Nephron (organoid): ENCODE results near the gene TMCO5A.
"Not testable (repeated sequence)": the region's sequence is repeated elsewhere in the genome, so short reads cannot be mapped to it uniquely, and the experiment has no call there.

Experiments used
- H3K27ac Mint-ChIP-seq, 3 experiments: 2 replicates each; pipeline ENCODE4 v1.8.0; 2020; ENCODE audit warnings: mixed read lengths in 3 of 3, mild to moderate bottlenecking in 2 of 3, moderate library complexity in 1 of 3
- H3K27me3 Mint-ChIP-seq: 2 replicates; pipeline ENCODE4 v1.8.0; 2021; ENCODE audit warnings: low read depth, mild to moderate bottlenecking, moderate library complexity, mixed read lengths
- H3K36me3 Mint-ChIP-seq: 2 replicates; pipeline ENCODE4 v1.8.0; 2020; ENCODE audit warnings: low read depth, mixed read lengths
- H3K4me1 Mint-ChIP-seq: 2 replicates; pipeline ENCODE4 v1.8.0; 2020; ENCODE audit warnings: mixed read lengths
- H3K4me3 Mint-ChIP-seq, 3 experiments: 2 replicates each; pipeline ENCODE4 v1.8.0; 2020; ENCODE audit warnings: mild to moderate bottlenecking in 3 of 3, mixed read lengths in 3 of 3, moderate library complexity in 2 of 3
- H3K9me3 Mint-ChIP-seq: 2 replicates; pipeline ENCODE4 v1.8.0; 2020; ENCODE audit warnings: mixed read lengths
- CTCF ChIP-seq, 3 experiments: fragments of 200-600 bp; sonication (generic); IDR thresholded peaks; one replicate each; pipeline ENCODE4 v1.5.0; 2021; ENCODE audit warnings: antibody characterized with exemption in 3 of 3; ENCODE audit not compliant: unreplicated experiment in 3 of 3

Gene TMCO5A

GRCh38 chr15:37940876-37941275 is 6.4 kb downstream of the TMCO5A start:
- Mint-ChIP-seq H3K4me1 (no peaks in the 10 kb centered on the region), H3K4me3 (no peak overlapping the region), H3K9me3 (peaks cover 4% of the 10 kb centered on the region), H3K27me3 (no peaks in the 10 kb centered on the region), H3K36me3 (no peaks in the 10 kb centered on the region), H3K27ac (no peak overlapping the region)
- no peak for TF ChIP-seq CTCF (IDR thresholded peaks at IDR 0.05; ENCODE audit: unreplicated experiment in 3 of 3)

GRCh38 chr15:37941779-37942178 is 7.3 kb downstream of the TMCO5A start:
- Mint-ChIP-seq H3K9me3 (peaks cover 12% of the 10 kb centered on the region), H3K4me1 (no peaks in the 10 kb centered on the region), H3K27me3 (no peaks in the 10 kb centered on the region), H3K36me3 (no peaks in the 10 kb centered on the region), H3K4me3 (no peak overlapping the region), H3K27ac (no peak overlapping the region)
- TF ChIP-seq CTCF (IDR thresholded peaks at IDR 0.05; ENCODE audit: unreplicated experiment in 3 of 3): no peak

- H3K9me3 Mint-ChIP-seq: peaks cover 7% of the 10 kb centered on the region
- H3K27me3 Mint-ChIP-seq: no peaks in the 10 kb centered on the region
- no peak overlapping the region for H3K27ac Mint-ChIP-seq
- no peaks in the 10 kb centered on the region for H3K4me1 Mint-ChIP-seq
- no peak for TF ChIP-seq CTCF (IDR thresholded peaks at IDR 0.05; ENCODE audit: unreplicated experiment in 3 of 3)
- H3K4me3 Mint-ChIP-seq: no peak overlapping the region
- no peaks in the 10 kb centered on the region for H3K36me3 Mint-ChIP-seq
Measured at GRCh38 chr15:37951999-37952398, 17.6 kb downstream of the TMCO5A start.

GRCh38 chr15:37960742-37961141 is 26.3 kb downstream of the TMCO5A start:
- not testable (repeated sequence) for H3K36me3 Mint-ChIP-seq, H3K4me3 Mint-ChIP-seq, H3K4me1 Mint-ChIP-seq, H3K27ac Mint-ChIP-seq, H3K27me3 Mint-ChIP-seq
- H3K9me3 Mint-ChIP-seq: peaks cover 28% of the 10 kb centered on the region

GRCh38 chr15:37967788-37968187 is 33.3 kb downstream of the TMCO5A start:
- Mint-ChIP-seq H3K36me3 (no peaks in the 10 kb centered on the region), H3K27ac (no peak overlapping the region), H3K4me3 (no peak overlapping the region), H3K4me1 (no peaks in the 10 kb centered on the region), H3K9me3 (peaks cover 16% of the 10 kb centered on the region), H3K27me3 (peaks cover 3% of the 10 kb centered on the region)
- TF ChIP-seq CTCF (IDR thresholded peaks at IDR 0.05; ENCODE audit: unreplicated experiment in 3 of 3): no peak

GRCh38 chr15:37973856-37974255 is 39.4 kb downstream of the TMCO5A start:
- H3K9me3 Mint-ChIP-seq: peaks cover 36% of the 10 kb centered on the region
- H3K36me3 Mint-ChIP-seq: no peaks in the 10 kb centered on the region
- H3K27ac Mint-ChIP-seq: no peak overlapping the region
- no peak overlapping the region for H3K4me3 Mint-ChIP-seq
- no peak for TF ChIP-seq CTCF (IDR thresholded peaks at IDR 0.05; ENCODE audit: unreplicated experiment in 3 of 3)
- H3K27me3 Mint-ChIP-seq: no peaks in the 10 kb centered on the region
- H3K4me1 Mint-ChIP-seq: no peaks in the 10 kb centered on the region
